COLO668 (cell line): ENCODE data around the gene CYB5R3.
A peak's percentile ranks its signal among the peaks of the same experiment; 100 is the strongest.
"Not testable (repeated sequence)": the region's sequence is repeated elsewhere in the genome, so short reads cannot be mapped to it uniquely, and the experiment has no call there.

Experiments used
- DNase-seq: peaks from one replicate; lab custom pipeline; 2025; ENCODE audit not compliant: unreplicated experiment; lab: John Stamatoyannopoulos, UW

The CYB5R3 gene

GRCh38 chr22:42608136-42608822 is 40.9 kb downstream of the CYB5R3 start:
- no peak for DNase-seq

- DNase-seq, result not testable (repeated sequence)
Observed at GRCh38 chr22:42607641-42608040, 41.6 kb downstream of the CYB5R3 start.

GRCh38 chr22:42604403-42604802 is 44.8 kb downstream of the CYB5R3 start:
- DNase-seq, result no peak

- DNase-seq, result no peak
Observed at GRCh38 chr22:42603427-42603826, 45.8 kb downstream of the CYB5R3 start.

- no peak for DNase-seq
Observed at GRCh38 chr22:42602470-42602869, 46.7 kb downstream of the CYB5R3 start.

- DNase-seq, result no peak
Observed at GRCh38 chr22:42601879-42602465, 47.2 kb downstream of the CYB5R3 start.

GRCh38 chr22:42596863-42597530 is 52.2 kb downstream of the CYB5R3 start:
- no peak for DNase-seq

GRCh38 chr22:42596336-42596735 is 52.9 kb downstream of the CYB5R3 start:
- no peak for DNase-seq

GRCh38 chr22:42595434-42595833 is 53.8 kb downstream of the CYB5R3 start:
- DNase-seq, result no peak

- no peak for DNase-seq
Observed at GRCh38 chr22:42591987-42592386, 57.2 kb downstream of the CYB5R3 start.

GRCh38 chr22:42587588-42588175 is 61.5 kb downstream of the CYB5R3 start:
- DNase-seq, result no peak

- no peak for DNase-seq
Observed at GRCh38 chr22:42586381-42586780, 62.8 kb downstream of the CYB5R3 start.

GRCh38 chr22:42585096-42585495 is 64.1 kb downstream of the CYB5R3 start:
- no peak for DNase-seq

- DNase-seq, result no peak
Observed at GRCh38 chr22:42584364-42584940, 64.7 kb downstream of the CYB5R3 start.

GRCh38 chr22:42582987-42583386 is 66.2 kb downstream of the CYB5R3 start:
- no peak for DNase-seq

GRCh38 chr22:42581762-42582716 is 67.2 kb downstream of the CYB5R3 start:
- peak; percentile 90 for DNase-seq

- peak; percentile 20 for DNase-seq
Observed at GRCh38 chr22:42581194-42581761, 67.9 kb downstream of the CYB5R3 start.

GRCh38 chr22:42580040-42580439 is 69.2 kb downstream of the CYB5R3 start:
- not testable (repeated sequence) for DNase-seq

- DNase-seq, result no peak
Observed at GRCh38 chr22:42577623-42578240, 71.5 kb downstream of the CYB5R3 start.

GRCh38 chr22:42577141-42577540 is 72.1 kb downstream of the CYB5R3 start:
- not testable (repeated sequence) for DNase-seq
